UCSD-AML1 (cell line): ENCODE measurements around the gene STK32C.

ENCODE experiments used
- DNase-seq: peaks from one replicate; lab custom pipeline; 2025; ENCODE audit not compliant: unreplicated experiment; lab: John Stamatoyannopoulos, UW

STK32C gene

DNA sequence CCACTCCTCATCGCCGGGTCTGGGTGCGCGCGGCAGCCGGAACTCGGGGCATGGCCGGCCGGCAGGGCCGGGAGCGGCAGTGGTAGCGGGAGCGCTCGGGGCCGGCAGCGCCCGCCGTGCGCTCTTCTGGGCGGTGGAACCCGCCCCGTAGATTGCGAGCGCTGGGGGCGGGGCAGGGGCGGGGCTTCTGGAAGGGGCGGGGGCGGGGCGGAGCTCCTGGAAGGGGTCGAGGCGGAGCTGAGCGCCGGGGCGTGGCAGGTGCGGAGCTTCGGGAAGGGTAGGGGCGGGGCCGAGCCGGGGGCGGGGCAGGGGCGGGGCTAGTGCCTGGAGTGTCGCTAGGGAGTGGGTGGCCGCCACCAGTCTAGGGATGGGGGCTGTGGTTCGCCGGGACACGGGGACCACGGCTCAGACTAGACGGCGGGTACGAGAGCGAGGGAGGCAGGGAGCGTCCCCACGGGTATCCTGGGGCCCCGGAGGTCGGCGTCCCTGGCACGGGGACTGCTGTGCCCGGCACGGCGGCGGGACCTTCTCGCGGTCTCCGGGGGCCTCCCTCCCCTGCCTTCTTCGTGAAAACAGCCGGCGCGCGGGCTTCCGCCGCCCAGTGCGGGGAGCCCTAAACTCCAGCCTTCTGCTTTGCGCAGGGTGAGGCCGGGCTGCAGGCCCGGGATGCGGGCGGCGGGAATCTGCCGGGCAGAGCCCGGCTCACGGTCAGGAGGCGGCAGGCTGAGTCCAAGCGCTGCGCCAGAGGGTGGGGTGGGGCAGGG, at the start of gene STK32C:
TSS of gene STK32C (minus strand) at position 128 of the 764 bp plus-strand sequence. CDS start at position 11, 117 bp downstream.
- peak; percentile 90 for DNase-seq

DNA sequence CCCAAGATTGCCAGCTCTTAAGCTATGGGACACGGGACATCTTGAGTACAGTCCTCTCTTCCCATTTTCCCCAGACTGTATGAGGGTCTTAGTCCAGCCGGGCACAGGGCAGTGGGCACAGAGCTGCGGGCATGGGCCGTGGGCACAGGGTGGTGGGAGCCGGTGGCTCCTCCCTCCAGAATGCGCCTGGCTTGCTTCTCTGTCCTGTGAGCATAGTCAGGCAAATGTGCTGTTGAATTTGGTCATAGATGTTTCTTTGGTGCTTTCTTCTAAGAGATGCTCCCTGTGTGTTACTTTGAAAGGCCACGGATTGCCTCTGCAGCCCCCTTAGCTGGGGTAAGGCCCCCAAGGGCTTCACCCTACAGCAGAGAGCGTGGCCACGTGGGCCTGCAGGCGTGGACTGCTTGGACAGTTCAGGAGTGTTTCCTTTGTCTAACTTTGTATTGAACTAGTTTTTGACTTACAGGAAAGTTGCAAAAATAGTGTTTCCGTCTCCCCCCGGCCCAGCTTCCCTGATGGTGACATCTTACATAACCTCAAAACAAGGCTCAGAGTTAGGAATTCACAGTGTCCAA, 49.0 kb upstream of the STK32C start:
- DNase-seq = no peak

DNA sequence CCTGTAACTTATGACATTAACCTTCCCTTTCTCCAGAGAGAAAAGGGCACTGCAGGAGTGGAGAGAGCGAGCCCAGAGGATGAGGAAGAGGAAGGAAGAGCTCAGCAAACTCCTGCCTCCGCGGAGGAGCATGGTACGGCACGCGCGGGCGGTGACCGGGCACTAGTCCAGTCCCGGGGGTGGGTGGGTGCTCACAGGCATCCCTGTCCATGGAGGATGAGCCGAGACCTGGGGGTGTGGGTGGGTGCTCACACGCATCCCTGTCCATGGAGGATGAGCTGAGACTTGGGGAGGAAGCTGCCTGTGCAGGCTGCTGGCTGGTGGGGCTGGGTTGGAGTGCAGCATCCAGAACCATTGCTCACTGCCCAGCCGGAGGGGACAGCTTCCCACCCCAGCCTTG, 48.0 kb upstream of the STK32C start:
- no peak for DNase-seq

DNA sequence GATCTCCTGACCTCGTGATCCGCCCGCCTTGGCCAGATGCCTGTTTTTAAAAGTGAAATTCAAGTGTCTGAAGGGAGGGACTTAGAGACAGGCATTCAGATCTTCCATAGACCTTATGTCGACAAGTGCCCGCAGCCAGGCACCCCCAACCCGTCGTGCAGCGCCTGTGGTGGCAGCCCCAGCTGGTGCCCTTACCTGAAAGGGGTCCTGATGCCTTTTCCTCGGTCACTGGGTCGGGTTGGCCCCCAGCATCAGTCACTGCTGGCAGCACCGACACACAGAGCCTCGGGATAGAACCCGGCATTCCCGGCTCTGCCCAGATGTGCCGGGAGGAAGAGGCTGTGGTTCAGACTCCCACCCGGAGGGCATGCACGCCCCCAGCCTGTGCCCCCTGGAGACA, 47.5 kb upstream of the STK32C start:
- DNase-seq = no peak

DNA sequence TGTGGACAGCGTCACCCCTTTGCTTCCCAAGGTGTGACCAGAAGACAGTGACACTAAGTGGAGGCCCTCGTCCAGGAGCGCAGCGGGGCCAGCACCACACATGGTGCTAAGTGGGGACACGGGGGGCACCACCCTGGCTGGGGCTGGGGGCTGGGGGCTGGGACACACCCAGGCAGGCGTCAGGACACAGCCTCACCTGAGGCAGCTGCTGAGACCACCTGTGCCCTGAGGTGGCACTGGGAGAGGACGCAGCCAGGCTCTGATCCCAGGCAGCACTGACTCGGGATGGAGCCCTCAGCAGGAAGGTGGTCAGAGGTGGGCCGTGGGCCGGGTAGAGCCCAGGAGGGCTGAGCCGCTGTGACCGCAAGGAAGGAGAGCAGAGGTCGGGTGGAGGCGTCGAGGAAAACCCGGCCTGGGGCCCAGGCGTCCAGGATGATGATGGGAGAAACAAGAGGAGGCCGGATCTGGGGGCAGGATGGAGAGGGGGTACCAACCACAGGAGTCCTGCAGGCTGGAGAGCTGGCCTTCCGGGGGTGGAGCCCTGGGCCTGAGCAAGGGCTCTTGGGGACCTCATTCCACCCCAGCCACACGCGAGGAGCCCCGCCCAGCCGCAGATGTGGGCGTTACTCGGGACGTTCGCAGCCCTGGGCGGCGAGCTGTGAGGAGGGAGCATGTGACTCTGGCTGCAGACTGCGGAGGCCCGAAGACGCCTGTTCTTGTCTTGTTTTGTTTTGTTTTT, 46.8 kb upstream of the STK32C start:
- no peak for DNase-seq

DNA sequence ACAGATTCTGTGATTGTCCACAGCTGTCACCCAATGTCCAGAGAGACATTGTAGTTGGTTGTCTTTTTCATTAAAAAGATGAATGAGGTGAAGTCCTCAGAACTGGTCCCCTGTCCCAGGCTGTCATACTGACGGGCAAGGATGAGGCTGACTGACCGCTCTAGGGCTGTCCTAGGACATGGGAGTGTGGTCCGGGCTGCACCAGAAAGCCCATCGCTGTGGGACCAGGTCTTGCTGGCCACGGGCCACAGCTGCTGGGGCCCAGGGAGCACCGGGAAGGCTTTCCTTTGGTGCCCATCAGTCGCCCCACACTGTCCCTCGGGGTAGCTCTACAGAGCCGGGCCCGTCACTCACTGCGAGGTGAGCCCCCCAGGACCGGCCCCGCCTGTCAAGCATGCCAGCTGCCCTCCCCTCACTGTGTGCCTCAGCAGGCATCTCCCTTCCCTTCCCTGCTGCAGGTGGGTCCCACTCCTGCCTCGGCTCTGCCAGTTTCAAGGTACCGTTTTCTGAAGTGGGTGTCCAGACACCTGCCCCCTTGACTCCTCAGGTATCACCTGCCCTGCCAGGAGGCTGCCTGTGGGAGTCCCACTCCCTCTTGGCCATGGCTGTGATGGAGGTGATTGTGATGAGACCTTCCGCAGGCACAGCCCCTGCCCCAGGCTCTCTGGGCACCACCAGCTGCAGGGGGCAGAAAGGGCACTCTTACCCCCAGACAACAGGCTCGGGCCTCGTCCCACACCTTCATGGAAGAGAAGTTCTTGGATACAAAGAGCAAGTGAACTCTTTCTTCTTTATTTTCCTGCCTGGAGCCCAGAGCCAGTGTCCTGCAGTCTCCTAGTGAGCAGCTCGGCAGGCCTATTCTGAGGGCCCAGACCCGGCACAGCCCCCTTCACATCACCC, 46.0 kb upstream of the STK32C start:
- DNase-seq = no peak

DNA sequence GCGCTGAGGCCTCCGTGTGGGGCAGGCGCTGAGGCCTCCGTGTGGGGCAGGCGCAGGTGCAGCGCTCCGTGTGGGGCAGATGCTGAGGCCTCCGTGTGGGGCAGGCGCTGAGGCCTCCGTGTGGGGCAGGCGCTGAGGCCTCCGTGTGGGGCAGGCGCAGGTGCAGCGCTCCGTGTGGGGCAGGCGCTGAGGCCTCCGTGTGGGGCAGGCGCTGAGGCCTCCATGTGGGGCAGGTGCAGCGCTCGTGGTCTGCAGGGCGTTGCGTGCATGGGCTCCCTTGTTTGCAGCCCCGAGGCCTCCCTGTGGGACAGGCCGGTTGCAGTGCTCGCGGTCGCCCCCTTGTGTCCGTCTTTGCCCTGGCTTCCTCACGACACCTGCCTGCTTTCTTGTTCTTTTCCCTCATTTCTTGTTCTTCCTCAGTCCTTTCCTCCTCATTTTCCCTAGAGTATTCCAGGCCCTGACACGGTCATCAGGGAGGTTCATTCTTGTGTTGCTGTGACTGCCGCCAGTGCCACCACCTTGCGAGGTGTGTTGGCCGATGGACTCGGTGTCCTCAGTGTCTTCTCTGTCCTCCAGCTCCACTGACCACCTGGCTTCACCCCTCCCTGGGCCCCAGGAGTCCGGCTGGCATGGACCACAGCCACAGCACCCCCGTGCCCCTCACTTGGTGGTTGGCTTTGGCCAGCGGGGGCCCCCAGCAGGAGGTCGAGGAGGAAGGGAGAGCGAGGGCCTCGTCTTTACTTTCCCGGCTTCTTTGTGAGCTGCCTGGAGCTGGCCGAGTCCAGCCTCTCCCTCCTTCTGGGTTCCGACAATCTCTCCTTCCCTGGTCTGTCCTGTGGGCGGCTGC, 44.9 kb upstream of the STK32C start:
- DNase-seq = peak; percentile 57

DNA sequence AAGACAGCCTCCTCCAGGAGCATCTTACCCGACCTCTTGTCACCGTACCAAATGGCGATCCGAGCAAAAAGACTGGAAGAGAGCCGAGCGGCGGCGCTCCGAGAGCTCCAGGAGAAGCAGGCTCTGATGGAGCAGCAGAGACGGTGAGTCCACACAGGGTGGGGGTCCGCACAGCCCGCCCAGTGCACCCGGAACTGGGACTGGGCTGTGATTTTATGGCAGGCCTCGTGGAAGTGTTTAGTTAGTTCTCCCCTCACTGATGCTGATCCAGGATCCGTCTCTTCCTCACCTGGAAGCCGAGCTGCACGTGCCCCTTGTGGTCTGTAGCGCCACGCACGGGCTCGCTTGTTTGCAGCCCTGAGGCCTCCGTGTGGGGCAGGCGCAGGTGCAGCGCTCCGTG, 43.9 kb upstream of the STK32C start:
- no peak for DNase-seq

DNA sequence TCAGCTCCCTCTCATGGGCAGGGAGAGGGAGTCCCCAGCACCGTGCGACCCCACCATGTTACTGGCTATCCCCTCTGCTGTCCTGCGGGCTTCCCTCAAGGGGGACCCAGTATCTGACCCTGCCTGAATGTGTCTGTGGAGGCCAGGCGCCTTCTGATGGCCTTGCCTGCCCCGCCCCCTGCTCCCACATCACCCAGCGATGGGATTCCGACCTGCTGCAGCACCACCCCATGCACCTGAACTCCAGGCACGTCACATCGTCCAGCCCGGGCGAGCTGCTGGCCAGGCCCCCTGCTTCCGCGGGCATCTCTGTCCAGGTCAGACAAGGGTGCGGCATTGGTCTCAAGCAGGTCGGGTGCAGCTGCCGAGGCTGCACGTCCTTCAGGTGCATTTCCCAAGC, 43.2 kb upstream of the STK32C start:
- no peak for DNase-seq

DNA sequence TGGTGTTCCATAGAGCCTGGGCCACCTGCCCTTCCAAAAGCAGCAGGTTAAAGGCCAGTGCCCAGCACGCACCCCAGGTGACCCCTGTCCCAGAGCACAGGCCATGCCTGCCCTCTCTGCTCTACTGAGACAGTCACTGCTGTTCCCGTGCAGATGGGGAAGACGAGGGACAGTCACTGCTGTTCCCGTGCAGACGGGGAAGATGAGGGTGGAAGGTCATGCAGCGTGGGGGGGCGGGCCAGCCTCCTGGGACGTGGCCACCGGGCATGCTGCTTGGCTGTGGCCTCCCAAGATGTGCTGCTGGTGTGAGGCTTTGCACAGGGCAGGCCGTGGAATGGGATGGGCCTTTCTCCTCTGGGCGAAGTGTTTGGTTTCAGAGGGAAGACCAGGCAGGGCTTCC, 42.6 kb upstream of the STK32C start:
- no peak for DNase-seq

DNA sequence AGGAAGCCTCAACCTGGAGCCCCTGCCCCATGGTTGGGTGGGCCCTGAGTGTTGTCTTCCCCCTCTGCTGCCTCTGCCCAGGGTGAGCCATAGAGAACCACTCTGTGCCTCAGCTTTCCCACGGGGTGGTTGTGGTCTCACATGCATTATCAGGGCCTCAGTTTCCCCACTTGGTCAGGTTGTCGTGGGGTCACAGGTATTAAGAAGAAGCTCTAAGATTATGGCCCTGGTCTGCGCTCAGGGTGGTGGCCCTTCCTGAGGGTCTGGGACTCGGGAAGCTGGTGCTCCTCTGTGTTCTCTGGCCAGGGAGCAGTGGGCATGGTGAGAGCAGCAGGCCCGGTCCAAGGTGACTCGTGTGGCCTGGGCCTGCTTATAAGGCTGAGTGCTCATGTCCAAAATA, 42.0 kb upstream of the STK32C start:
- no peak for DNase-seq

DNA sequence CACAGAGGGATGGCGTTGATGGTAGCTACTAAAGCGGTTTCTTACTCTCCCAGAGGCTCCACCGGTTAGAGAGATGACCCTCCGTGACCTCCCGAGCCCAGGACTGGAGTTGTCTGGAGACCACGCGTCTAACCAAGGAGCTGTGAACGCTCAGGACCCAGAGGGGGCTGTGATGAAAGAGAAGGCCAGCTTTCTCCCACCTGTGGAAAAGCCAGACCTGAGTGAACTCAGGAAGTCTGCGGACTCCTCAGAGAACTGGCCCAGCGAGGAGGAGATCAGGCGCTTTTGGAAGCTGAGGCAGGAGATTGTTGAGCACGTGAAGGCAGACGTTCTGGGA, 40.1 kb upstream of the STK32C start:
- DNase-seq = no peak

DNA sequence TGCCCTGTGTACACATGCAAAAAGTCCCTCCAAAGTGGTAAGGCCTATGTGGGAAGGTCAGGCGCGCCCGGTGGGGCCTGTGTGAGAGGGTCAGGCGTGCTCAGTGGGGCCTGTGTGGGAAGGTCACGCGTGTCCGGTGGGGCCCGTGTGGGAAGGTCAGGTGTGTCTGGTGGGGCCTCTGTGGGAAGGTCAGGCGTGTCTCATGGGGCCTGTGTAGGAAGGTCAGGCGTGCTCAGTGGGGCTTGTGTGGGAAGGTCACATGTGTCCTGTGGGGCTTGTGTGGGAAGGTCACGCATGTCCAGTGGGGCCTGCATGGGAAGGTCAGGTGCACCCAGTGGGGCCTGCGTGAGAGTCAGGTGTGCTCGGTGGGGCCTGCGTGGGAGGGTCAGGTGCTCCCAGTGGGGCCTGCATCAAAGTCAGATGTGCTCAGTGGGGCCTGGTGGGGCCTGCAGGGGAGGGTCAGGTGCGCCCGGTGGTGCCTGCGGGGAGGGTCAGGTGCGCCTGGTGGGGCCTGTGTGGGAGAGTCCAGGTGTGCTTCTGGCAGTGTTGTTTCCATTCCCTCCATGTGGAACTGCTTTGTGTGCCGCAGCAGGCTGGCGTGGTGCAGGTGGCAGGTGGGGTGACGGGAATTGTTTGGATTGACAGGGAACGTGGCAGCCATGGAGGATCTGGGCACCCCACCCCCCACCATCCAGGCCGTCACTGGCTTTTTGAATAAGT, 39.6 kb upstream of the STK32C start:
- DNase-seq = no peak

DNA sequence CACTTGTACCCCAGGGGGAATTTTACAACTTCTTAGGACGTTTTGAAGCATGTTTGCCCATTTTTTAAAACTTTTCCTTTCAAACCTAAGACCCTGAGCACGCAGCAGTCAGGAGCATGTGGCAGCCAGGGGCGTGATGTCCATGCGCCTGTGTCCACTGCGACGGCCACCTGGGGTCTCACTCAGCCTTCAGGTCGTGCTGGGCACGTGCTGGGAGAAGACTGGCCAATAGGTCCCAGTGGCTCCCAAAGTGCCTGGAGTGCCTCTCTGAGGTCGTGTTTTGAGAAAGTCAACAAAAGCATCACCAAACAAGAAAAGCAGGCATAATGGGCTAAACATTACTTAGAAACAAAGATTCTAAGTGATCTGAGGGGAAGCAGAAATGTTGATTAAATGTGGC, 39.1 kb upstream of the STK32C start:
- no peak for DNase-seq

DNA sequence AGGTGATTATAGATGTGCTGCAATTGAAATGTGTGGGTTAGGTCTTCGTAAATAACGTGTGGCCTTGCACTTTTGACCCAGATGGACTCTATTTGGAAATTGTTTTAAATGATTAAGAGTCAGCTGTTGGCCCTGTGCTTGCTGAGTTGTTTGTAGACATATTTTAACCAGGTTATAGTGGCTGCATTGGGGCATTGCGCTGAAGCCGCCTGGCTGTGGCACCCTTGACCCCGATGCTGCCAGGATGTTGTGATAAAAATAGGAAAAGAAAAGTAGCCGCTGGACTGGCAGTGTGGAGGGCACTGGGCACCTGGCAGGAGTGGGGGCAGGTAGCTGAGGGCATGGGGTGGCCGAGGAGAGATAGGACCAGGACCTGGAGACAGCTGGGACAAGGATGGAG, 37.6 kb upstream of the STK32C start:
- no peak for DNase-seq

DNA sequence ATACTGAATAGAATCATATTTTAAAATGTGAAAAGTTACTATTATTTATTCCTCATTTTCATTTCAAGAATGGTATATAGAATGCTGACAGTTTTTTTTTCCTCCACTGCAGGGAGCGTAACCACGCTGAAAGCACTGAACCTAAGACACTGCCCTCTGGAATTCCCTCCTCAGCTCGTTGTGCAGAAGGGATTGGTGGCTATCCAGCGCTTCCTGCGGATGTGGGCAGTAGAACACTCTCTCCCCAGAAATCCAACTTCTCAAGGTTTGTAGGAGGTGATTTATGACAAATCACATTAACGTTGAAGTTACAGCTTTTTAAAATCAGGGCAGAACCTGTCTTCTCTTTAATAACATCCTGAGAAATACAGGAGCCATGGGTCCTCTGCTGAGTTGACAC, 36.6 kb upstream of the STK32C start:
- DNase-seq = no peak

DNA sequence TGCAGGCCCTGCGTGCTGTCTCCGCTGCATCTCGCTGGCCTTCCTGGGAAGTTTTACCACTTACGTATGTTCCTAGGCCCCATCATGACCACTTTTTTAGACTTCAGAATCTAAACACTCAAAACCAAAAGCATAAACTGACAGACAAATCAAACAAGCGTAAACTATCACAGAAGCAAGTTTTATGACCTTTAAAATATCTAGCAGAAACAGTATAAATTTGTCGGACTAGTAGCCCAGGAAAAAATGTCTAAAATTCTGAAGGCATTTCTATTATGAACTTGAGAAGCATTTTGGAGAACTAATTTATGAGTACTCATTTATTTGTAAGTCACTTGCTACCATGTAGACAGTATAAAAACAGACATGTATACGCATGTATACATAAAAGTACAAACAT, 34.8 kb upstream of the STK32C start:
- DNase-seq = no peak

DNA sequence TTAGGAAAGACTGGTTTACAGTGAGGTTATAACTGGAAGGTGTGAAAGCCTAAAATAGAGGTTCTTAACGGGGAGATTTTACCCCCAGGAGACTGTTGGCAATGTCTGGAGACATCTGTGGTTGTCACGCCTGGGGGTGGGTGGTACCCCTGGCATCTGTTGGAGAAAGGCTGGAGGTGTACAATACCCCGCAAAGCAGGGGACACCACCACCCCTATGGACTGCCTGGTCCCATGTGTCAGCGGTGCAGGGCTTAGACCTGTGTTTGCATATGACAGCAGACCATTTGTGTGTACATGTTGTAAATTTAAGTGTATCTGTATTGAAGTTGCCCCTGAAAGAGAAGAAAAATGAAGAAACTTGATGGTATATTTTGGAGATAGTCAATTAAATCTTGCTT, 34.0 kb upstream of the STK32C start:
- no peak for DNase-seq

DNA sequence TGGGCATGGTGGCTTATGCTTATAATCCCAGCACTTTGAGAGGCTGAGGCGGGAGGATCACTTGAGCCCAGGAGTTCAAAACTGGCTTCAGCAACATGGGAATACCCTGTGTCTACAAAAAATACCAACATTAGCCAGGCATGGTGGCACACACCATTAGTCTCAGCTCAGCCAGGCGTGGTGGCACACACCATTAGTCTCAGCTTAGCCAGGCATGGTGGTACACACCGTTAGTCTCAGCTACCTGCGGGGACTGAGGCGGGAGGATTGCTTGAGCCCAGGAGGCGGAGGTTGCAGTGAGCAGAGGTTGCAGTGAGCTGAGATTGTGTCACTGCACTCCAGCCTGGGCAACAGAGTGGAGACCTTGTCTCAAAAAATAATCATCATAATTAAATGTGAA, 33.3 kb upstream of the STK32C start:
- DNase-seq = no peak

DNA sequence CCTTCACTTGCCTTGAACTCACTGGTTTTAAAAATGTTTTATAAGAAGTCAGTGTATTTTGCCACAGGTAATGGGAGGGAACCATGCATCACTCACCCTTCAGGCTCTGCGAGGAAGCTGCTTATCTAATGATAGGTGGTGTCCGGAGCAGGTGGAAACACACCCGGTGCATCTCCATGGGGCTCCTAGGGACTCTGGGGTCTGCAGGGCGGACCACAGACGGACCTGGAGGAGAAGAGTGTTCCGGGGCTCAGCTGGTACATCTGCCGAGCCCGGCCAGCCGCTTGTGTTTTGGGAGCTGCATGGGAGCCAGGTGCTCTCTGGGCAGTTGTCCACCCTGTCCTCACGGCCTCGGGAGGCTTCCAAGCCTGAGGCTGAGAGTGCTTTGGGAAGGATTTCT, 31.5 kb upstream of the STK32C start:
- DNase-seq = no peak
